NCI-H446 (cell line): ENCODE results near the gene INTS11.

Experiments used
- DNase-seq, 2 experiments: peaks; one replicate each; lab custom pipeline; 2025; lab: John Stamatoyannopoulos, UW

Gene INTS11

GRCh38 chr1:1299686-1300351 is 24.6 kb downstream of the INTS11 start:
- no peak for DNase-seq

- DNase-seq: peak in 1 of 2 experiments; percentile 36
Measured at GRCh38 chr1:1298861-1299685, 25.4 kb downstream of the INTS11 start.

GRCh38 chr1:1297802-1298424 is 26.5 kb downstream of the INTS11 start:
- no peak for DNase-seq

GRCh38 chr1:1296070-1297061 is 28.1 kb downstream of the INTS11 start:
- no peak for DNase-seq

- DNase-seq: no peak
Measured at GRCh38 chr1:1295154-1295923, 29.1 kb downstream of the INTS11 start.

GRCh38 chr1:1294250-1294890 is 30.1 kb downstream of the INTS11 start:
- no peak for DNase-seq

DNA sequence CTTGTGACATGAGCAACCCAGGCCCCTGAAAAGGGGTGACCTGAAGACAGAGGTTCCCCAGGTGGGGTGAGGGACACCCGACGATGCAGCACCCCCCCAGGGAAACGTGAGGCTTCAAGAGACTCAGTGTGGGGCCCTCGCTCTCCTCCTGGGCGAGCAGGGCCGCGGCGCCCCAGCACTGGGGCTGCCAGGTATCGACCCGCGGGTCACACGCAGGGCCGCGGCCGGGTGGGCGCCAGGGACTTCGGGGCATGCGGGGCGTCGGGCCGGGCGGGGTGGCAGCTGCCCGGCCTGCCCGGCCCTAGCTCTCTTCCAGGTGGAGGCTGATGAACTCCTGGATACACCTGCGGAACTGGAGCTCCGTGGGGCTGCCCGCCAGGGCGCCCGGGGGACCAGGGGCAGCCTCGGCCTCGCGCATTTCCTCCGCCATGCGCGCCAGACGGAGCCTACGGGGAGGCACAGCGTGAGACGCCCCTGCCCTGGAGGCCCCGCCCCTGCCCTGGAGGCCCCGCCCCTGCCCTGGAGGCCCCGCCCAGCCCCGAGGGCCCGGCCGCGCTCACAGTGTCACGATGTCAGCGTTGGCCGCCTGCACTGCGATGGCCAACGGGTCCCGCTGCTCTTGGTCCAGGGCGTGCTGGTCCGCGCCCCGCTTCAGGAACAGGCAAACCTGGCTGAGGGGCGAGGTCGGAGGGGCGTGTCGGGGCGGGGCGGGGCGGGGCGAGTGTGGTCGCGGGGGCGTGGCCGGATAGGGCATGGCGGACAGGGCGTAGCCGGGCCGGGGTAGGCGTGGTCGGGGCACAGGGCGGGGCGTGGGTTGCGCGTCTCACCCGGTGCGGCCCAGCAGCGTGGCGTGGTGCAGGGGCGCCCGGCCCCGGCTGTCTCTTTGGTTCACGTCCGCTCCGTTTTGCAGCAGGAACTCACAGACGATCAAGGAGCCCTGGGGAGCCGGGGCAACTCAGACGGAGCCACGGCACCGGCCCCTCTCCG is 30.9 kb downstream of the INTS11 start:
- no peak for DNase-seq

- no peak for DNase-seq
Measured at GRCh38 chr1:1292851-1293250, 31.6 kb downstream of the INTS11 start.

GRCh38 chr1:1292442-1292779 is 32.0 kb downstream of the INTS11 start:
- DNase-seq: no peak

DNA sequence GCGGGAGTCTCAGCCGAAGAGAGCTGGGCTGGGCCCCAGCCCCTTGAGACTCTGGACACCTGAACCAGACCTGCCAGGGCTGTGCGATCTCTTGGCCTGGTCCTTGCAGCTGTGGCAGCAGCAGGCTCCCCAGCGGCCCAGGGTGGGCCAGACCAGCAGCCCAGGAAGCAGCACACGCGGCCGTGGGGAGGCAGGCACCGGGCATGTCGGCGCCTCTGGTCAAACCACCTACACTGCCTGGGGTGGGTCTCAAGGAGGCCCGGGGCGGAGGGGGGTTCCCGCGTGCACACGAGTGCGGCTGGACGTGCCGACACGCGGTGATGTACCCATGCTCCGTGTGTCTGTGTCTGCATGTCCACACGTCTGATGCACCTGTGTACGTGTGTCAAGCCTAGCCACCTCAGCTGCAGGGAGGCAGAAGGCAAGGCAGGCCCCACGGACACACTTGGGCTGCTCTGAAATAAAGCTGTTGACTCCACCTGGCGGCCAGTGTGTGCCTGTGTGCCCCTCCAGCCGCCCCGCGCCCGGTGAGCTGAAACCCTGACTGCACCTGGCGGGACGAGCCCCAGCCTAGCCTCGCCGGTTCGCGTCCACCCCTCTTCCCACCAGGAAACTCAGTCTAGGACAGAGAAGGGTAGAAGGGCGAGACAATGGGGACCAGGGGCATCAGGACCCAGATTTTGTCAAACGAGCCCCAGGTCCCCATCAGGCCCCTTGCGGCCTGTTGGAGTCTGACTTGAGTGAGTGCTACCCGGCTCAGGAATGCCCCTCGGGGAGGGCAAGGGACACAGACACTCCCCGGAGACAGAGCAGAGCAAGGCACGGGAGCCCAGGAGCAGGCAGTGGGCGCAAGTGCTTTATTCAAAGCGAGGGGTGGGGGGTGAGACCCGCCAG is 32.7 kb downstream of the INTS11 start:
- peak in 1 of 2 experiments; percentile 68 for DNase-seq

DNA sequence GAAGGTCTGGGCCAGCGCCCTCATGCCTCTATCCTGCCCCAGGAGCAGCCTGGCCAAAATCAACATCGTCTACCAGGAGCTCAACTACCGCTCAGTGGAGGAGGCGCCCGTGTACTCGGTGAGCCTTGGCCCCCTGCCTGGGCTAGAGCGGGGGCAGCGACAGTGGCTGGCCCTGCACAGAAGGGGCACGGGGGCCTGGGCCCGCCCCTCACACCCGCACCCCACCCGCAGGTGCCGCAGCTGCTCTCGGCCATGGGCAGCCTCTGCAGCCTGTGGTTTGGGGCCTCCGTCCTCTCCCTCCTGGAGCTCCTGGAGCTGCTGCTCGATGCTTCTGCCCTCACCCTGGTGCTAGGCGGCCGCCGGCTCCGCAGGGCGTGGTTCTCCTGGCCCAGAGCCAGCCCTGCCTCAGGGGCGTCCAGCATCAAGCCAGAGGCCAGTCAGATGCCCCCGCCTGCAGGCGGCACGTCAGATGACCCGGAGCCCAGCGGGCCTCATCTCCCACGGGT is 33.4 kb downstream of the INTS11 start:
- no peak for DNase-seq

DNA sequence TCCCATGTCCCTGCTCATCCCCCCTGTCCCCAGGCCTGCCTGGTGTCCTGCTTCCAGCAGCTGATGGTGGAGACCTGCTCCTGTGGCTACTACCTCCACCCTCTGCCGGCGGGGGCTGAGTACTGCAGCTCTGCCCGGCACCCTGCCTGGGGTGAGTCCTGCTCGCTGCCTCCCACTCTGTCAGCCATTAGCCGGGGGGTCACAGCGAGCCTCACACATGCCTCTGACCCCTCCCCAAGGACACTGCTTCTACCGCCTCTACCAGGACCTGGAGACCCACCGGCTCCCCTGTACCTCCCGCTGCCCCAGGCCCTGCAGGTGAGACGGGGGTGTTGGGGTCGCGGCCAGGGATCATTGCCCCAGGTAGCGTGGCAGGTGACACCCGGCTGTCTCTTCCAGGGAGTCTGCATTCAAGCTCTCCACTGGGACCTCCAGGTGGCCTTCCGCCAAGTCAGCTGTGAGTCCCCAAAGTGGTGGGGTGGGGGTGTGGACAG is 34.2 kb downstream of the INTS11 start:
- peak in 1 of 2 experiments; percentile 59 for DNase-seq

- DNase-seq: no peak
Measured at GRCh38 chr1:1287288-1288110, 37.0 kb downstream of the INTS11 start.

DNA sequence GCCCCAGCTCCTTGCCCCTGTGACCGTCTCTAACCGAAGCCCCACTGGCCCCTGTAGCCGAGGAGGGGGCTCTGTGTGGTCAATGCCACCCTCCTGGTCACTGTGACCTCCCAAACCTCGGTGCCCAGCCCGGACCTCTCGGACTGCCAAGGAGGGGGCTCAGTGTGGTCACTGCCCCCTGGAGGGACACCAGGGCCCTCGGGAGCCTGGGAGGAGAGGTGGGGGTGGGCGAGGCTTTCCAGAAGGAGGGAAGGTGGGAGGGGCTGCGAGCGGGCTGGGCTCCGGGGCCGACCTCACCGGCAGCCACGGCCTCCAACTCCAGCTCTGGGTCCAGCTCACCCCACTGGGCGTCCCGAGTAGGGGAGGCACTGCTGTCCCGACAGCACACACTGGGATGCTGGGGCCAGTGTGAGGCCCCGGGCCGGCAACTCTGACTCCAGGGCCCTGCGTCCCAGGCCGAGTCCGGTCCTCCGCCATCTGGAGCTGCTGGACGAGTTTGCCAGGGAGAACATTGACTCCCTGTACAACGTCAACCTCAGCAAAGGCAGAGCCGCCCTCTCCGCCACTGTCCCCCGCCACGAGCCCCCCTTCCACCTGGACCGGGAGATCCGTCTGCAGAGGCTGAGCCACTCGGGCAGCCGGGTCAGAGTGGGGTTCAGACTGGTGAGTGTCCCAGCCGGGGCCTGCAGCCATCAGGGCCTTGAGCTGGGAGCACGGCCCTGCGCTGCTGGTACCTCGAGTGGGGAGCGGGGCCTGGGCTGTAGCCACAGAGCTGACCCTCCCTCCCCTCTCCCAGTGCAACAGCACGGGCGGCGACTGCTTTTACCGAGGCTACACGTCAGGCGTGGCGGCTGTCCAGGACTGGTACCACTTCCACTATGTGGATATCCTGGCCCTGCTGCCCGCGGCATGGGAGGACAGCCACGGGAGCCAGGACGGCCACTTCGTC is 37.9 kb downstream of the INTS11 start:
- DNase-seq: no peak

- no peak for DNase-seq
Measured at GRCh38 chr1:1285611-1286311, 38.7 kb downstream of the INTS11 start.
